HG03520 (cell line): ENCODE measurements around the gene TBR1.

ENCODE experiments used
- ATAC-seq: cut with Tn5 transposase; IDR thresholded peaks from one replicate; pipeline ENCODE4 v1.9.1; 2021; ENCODE audit warnings: mild to moderate bottlenecking, moderate library complexity; ENCODE audit not compliant: unreplicated experiment

TBR1 gene

DNA sequence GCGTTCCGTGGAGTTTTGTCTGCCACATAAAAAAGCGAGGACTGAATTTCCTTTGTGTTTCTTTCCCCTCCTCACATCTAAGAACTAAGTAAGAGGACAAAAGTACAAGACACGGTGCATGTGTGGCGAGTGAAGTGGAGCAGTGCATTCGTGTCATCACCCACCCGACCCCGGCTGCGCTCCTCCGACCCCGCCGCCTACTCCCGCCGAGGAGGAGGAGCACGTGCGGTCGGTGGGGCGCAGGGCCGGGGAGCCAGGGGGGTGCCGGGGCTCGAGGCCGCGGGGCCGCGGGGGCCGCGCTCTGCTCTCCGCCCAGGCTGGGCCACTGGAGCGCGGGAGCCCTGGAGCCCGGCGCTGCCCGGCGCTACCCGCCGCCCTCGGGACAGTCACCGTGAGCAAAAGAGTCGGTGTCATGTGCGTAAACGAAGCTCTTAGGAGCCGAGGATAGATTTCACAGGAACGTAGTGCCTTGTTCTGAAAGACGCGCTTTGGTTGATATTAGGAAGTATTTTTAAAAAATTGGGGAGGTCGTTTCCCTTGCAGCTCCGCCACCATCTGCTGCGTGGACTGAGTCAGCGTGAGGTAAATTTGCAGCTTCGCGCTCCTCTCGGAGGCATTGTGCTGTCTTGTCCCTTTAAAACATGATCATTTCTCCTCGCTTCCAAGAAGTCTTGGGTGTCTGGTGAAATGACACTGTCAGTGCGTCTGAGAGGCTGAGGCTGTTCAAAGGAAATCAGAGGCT is 11.0 kb downstream of the TBR1 start:
- no peak for ATAC-seq

DNA sequence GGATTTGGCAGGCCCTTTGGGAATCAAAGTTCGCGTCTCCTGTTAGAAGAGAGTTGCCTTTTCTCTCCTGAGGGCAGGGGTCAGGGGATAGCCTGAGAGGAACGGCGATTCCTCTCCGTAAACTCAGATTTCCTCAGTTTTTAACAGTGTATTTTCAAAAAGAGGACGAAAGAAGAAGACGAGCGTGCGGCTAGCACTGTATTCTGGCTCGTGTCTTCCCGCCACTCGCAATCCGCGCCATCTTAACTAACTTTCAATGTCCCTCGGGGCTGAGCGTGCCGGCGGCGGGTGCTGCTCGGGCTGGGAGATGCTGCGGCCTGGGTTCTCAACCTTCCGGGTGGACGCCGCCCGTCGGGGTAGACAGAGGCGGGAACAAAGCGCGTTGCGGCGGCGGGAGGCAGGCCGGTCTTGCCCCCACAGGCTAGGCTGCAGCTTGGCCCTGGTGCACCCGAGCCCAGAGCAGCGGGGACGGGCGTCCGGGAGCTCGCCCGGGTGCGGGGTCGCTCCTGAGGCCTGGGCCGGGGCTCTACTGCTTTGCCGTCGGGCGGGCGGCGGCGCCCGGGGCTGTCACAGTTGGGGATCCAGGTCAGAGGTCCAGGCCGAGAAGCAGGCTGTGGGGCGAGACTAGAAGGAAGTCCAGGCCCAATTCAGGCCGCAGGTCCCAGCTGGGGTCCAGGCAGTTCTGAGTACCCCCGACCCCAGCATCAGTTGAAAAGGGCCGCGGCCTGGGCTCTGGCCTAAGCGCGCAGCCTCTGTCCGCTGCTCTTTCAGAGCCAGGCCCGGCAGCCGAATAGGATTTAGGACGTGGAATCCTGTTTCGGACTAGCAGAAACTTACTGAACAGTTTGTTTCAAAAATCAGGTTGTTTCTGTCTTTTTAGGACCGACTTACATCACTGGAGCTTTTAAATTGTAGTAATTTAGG is 11.8 kb downstream of the TBR1 start:
- no peak for ATAC-seq

DNA sequence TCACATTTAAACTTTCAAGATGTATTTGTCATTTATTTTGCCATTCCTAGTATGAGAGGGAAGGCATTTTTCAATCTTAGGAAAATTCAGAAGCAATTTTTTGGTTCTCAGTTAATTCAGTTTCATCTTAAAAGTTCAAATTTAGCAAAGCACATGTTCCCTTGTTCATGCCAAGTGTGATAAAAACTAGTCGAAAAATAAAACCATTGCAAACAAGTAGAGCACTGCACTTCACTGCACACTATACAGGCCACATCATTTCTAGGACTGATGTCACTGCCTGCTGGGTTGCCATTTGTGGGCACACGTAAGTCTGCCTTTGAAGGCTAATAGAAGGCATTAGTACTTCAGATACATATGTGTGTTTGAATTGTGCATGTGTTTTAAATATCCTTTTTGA is 14.3 kb downstream of the TBR1 start:
- ATAC-seq, result no peak

DNA sequence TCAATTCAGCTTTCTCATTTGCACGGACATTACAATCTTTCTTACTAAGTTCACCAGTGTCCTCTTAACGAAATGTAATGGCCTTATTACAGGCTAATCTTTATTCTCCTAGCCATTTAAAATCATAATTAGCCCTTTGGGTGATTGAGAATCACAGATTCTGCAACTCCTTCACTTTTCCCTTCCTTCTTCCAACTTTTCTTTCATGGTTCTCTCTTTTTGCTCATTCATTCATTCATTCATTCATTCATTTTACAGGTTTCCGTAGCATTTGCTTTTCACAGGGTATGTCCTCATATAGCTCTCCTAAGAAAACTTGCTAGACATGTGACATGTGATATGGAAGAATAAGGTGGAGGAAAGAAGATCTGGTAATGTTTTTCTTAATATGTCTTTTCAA is 16.0 kb downstream of the TBR1 start:
- no peak for ATAC-seq

DNA sequence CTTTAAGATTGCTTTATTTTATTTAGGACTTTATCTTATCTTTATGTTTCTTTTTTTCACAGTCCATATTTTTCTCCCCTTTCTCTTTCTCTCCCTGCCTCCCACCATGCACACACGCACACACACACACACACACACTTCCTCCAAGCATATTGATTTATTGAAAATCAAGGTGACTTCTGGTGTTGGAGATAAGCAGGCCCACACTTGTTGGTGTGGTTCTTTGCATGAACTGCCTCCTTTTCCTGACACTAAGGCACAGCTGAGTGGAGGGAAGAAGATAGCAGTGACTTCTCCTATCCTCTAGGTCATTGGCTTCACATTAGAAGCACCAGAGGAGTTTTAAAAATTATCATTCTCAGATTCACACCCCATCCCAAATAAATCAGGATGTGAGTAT is 18.0 kb downstream of the TBR1 start:
- no peak for ATAC-seq

DNA sequence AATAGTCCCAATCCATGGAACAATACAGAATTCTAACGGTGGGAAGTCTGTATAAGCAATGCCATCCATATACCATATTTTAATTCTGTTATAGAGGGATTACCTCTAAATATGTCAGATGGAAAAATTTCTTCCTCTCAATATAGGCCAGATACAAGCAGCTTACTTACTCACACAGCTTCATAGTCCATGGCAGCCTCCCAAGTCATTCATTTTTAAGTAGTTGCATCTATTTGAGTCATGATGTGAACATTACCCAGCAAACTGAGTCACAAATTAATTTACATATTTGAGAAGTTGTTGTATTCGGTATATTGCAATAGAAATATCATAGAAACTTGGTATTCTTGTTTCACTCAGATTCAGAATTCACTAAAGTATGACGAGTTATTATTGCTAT is 20.3 kb downstream of the TBR1 start:
- no peak for ATAC-seq

DNA sequence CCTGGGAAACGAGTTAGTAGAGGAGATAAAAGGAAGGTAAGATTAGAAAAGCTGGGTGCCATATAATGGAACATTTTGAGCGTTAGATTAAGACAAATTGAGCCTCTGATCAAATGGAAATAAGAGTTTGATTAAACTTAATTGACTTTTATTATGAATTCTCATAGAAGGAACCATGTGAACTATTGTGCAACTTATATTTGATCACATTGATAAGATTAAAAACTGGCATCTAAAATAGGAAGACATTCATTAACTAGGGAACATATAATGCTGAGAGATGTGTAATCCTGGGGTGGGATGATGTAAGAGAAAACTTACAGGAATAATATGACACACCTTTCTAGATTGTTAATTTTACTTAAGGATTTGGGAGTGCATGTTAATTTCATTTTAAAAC is 22.5 kb downstream of the TBR1 start:
- ATAC-seq, result no peak

DNA sequence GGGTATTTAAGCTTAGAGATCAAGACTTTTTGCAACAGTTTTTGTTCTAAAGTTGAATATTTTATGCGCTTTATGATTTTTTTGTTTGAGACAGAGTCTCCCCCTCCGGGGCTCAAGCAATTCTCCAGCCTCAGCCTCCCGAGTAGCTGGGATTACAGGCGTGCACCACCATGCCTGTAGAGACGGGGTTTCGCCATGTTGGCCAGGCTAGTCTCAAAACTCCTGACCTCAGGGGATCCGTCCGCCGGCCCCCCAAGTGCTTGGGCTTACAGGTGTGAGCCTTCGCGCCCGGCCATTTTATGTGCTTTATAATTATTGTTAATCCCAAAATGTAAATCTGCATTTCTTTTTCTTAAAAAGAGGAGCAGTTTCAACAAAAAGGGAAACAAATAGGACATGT is 29.0 kb downstream of the TBR1 start:
- ATAC-seq, result no peak

DNA sequence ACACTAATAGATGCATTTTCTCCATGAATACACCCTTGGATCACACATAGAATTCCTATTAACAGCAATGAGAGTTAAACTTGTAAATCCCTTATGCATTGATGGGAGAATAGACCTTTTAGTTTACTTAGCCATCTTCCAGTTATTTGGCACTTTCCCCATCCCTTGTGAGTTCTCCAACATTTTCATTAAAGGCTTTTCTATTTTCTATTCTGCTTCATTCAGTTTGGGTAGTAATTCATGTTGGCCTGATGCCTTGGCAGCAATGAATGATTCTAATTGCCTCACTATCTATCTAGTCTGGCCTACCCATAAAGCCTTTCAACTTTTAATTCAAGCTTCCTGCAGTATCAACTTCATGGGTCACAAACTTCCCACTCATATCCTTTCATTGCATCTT is 32.3 kb downstream of the TBR1 start:
- ATAC-seq, result no peak

DNA sequence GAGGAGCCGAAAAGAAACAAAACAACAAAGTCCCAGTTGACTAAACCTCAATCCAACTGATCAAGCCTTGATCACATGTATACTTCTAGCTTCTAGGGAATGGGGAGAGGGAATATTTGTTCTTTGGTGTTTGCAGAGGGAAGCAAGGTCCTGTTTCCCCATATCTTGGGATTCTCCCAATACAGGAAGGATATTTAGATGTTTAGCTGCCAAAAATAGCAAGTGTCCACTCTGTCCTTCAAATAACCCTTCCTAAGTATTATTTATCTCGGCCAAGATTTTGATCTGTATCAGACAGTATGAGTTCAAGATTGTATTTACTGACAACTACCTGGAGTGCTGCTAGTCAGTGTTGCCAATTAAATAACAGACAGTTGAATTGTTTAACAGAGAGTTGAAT is 55.5 kb downstream of the TBR1 start:
- no peak for ATAC-seq

DNA sequence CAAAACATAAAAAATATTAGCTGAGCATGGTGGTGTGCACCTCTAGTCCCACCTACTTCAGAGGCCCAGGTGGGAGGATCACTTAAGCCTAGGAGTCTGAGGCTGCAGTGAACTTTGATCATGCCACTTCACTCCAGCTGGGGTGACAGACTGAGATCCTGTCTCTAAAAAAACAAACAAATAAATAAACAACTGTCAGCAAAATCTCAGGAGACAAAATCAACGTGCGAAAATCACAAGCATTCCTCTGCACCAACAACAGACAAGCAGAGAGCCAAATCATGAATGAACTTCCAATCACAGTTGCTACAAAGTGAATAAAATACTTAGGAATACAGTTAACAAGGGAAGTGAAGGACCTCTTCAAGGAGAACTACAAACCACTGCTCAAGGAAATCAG is 58.8 kb downstream of the TBR1 start:
- ATAC-seq, result no peak
